GM10248 (cell line): ENCODE measurements around the gene SLC7A4.
"Not testable (repeated sequence)": the region's sequence is repeated elsewhere in the genome, so short reads cannot be mapped to it uniquely, and the experiment has no call there.

ENCODE experiments used
- CTCF ChIA-PET: fragments of 300-600 bp; sonication (Branson Sonifier 250); formaldehyde crosslinking; extraction: SDS; loops from one replicate; lab custom pipeline; 2021; ENCODE audit warnings: antibody characterized with exemption; lab: Yijun Ruan, JAX
- POLR2A ChIA-PET: fragments of 350-650 bp; sonication (Branson Sonifier 250); formaldehyde crosslinking; extraction: SDS; loops from one replicate; lab custom pipeline; 2020; ENCODE audit warnings: antibody characterized with exemption; lab: Yijun Ruan, JAX
- DNase-seq: peaks from one replicate; pipeline ENCODE4 v3.0.0; 2012; ENCODE audit errors: extremely low spot score
- CTCF ChIP-seq: IDR thresholded peaks from 2 replicates; pipeline ENCODE4 v1.5.1; 2012; ENCODE audit warnings: mild to moderate bottlenecking, low read depth; ENCODE audit errors: extremely low read depth, missing control alignments, control extremely low read depth

Gene SLC7A4

GRCh38 chr22:21069375-21069774 lies 37.0 kb upstream of the SLC7A4 start:
- CTCF ChIA-PET: interaction anchor here (1.2 kb wide), 1 partner anchor 32 kb away, joined by 4 read pairs; no protein-coding TSS in a partner anchor
- POLR2A ChIA-PET: no interaction called here
- DNase-seq: no peak
- TF ChIP-seq CTCF: no peak

- no peak for TF ChIP-seq CTCF
- POLR2A ChIA-PET: no interaction called here
- DNase-seq: no peak
- CTCF ChIA-PET: no interaction called here
These were observed 36.4 kb upstream of the SLC7A4 start for GRCh38 chr22:21068681-21069276.

- no peak for DNase-seq
- ChIA-PET CTCF (no interaction called here), POLR2A (no interaction called here)
- TF ChIP-seq CTCF: no peak
These were observed 35.7 kb upstream of the SLC7A4 start for GRCh38 chr22:21067901-21068680.

- TF ChIP-seq CTCF: no peak
- no peak for DNase-seq
- CTCF ChIA-PET: interaction anchor here (1.4 kb wide), 1 partner anchor 35 kb away, joined by 5 read pairs; no protein-coding TSS in a partner anchor
- POLR2A ChIA-PET: no interaction called here
These were observed 34.9 kb upstream of the SLC7A4 start for GRCh38 chr22:21067075-21067900.

GRCh38 chr22:21064917-21065864 lies 32.8 kb upstream of the SLC7A4 start:
- DNase-seq: no peak
- no peak for TF ChIP-seq CTCF
- ChIA-PET POLR2A (no interaction called here), CTCF (interaction anchor here (1.2 kb wide), 2 partner anchors 37 to 38 kb away, joined by 3 read pairs; no protein-coding TSS in a partner anchor)

- CTCF ChIA-PET: interaction anchor here (1.2 kb wide), 2 partner anchors 38 kb away, joined by 3 read pairs; no protein-coding TSS in a partner anchor
- POLR2A ChIA-PET, DNase-seq: not testable (repeated sequence)
These were observed 32.1 kb upstream of the SLC7A4 start for GRCh38 chr22:21064425-21064824.

- CTCF ChIA-PET, DNase-seq: not testable (repeated sequence)
- POLR2A ChIA-PET: interaction anchor here (0.6 kb wide), 1 partner anchor 253 kb away, joined by 3 read pairs; no protein-coding TSS in a partner anchor
These were observed 29.4 kb upstream of the SLC7A4 start for GRCh38 chr22:21061660-21062321.

GRCh38 chr22:21060363-21060762 lies 28.0 kb upstream of the SLC7A4 start:
- CTCF ChIA-PET, DNase-seq, POLR2A ChIA-PET: not testable (repeated sequence)
